KG1 (cell line): Measurements from ENCODE around the gene RAB3IL1.
"Not testable (repeated sequence)": the region's sequence is repeated elsewhere in the genome, so short reads cannot be mapped to it uniquely, and the experiment has no call there.

Experiments
- DNase-seq: peaks from one replicate; lab custom pipeline; 2025; lab: John Stamatoyannopoulos, UW

Gene RAB3IL1

DNA sequence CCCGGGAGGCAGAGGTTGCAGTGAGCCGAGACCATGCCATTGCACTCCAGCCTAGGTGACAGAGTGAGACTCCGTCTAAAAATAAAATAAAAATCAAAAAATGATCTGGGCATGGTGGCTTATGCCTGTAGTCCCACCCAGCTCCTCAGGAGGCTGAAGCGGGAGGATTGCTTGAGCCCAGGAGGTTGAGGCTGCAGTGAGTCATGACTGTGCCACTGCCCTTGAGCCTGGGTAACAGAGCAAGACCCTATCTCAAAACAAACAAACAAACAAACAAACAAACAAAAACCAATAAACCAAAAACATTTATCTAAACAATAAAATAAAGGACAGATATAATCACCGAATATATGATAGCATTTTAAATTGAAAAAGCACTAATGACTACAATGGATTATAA is 36.3 kb upstream of the RAB3IL1 start:
- DNase-seq = not testable (repeated sequence)

DNA sequence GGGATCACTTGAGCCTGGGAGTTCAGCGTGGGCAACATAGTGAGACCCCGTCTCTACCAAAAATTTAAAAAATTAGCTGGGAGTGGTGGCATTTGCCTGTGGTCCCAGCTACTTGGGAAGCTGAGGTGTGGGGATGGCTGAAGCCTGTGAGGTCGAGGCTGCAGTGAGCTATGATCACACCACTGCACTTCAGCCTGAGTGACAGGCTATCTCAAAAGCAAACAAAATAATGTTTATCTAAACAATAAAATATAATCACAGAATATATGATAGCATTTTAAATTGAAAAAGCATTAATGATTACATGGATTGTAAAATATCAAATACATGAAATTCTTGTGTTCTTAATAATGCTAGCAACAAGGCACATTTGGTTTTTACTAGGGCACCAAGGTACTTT is 35.5 kb upstream of the RAB3IL1 start:
- DNase-seq = no peak

DNA sequence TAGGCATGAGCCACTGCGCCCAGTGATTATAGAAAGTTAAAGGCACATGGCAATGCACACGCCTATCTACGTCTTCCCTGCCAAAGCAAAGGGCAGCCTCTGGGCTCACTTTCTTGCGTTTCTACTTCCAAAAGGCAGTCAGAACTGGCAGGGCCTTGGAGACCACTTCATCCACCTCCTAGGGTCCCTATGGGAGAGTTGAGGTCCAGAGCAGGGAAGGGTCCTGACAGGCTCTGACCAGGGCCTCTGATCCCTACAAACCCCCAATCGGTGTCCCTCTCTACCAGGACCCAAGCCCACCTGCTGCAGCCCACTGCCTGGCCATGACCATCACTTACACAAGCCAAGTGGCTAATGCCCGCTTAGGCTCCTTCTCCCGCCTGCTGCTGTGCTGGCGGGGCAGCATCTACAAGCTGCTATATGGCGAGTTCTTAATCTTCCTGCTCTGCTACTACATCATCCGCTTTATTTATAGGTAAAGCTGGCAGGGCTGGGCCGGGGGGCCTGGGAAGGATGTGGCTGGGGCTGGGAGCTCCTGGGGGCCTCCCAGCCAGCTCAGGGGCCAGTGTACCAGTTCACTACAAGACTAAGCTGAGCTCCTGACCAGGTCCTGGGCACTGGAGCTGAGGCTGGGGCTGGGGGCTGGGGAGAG is 34.2 kb upstream of the RAB3IL1 start:
- no peak for DNase-seq

DNA sequence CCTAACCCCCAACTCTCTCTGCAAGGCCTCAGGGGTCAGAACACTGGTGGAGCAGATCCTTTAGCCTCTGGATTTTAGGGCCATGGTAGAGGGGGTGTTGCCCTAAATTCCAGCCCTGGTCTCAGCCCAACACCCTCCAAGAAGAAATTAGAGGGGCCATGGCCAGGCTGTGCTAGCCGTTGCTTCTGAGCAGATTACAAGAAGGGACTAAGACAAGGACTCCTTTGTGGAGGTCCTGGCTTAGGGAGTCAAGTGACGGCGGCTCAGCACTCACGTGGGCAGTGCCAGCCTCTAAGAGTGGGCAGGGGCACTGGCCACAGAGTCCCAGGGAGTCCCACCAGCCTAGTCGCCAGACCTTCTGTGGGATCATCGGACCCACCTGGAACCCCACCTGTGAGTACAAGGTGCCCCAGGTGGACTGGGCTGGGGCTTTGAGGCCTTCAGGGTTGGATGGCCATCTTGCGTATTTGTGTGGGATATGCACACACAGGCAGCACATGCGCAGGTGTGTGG is 32.7 kb upstream of the RAB3IL1 start, which contains the start of gene BEST1:
TSS of gene BEST1 (plus strand) at position 317 of the 513 bp plus-strand sequence. CDS start 1,456 bp downstream, outside the sequence.
- no peak for DNase-seq

DNA sequence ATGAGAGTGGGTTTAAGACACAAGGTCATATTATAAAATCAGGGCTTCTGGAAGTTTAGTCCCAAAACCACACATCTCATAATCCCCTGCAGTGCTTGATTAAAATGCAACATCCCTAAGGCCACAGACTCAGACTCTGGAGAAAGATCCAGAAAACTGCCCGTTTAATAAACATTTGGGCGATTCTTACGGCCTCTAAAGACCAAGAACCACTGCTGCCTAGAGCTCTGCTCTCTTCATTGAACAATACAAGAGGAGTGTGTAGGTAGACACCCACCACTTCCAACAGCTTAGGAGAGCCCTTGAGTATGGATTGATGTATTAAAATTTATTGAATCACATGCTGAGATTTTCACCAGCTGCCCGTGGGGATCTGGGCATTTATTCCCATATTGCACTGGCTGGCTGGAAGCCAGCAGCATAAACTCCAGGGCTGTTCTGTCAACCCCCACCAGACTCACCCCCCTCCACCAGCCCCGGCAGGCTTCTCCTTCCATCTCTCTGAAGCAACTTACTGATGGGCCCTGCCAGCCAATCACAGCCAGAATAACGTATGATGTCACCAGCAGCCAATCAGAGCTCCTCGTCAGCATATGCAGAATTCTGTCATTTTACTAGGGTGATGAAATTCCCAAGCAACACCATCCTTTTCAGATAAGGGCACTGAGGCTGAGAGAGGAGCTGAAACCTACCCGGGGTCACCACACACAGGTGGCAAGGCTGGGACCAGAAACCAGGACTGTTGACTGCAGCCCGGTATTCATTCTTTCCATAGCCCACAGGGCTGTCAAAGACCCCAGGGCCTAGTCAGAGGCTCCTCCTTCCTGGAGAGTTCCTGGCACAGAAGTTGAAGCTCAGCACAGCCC is 32.0 kb upstream of the RAB3IL1 start:
- no peak for DNase-seq

DNA sequence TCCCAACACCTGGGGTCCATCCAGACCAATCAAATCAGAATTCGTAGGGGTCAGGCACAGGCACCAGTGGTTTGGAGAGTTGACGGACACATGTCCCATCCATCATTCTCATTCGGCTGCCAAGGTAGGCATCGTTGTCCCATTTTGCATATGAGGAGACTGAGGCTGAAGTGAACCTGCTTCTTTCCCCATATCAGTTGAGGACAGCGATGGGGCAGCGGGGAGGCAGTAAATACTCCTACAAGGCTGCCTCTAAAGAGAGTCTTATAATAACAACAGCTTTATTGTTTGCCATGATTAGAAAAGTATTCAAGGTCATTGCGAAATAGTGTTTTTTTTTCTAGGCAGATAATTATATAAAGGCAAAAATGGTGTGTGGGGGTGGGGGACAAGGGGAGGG is 31.1 kb upstream of the RAB3IL1 start:
- DNase-seq = no peak

DNA sequence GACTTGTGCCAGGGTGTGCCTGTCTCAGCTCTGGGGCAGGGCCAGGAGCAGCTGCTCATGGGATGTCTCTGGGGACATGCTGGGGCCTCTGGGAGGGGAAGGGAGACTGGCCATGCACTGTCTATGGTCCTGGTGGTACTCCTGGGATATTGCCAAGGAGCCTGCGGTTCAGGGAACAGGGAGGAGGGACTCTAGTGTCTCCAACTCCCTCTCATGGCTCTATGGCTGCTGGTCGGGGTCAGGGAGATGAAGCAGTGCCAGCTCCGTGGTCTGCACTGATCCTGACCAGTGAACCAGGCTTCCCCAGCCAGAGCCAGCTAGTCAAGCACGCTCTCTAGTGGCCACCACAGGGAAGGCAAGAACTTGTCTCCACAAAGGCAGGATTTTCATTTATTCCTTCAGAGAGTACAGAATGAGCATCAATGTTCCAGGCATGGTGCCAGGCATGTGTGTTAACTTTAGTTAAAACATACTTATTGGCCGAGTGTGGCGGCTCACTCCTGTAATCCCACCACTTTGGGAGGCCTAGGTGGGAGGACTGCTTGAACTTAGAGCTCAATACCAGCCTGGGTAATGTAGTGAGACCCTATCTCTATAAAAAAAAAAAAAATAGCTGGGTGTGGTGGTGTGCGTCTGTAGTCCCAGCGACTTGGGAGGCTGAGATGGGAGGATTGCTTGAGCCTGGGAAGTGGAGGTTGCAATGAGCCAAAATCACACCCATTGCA is 30.3 kb upstream of the RAB3IL1 start:
- DNase-seq = peak; percentile 60

DNA sequence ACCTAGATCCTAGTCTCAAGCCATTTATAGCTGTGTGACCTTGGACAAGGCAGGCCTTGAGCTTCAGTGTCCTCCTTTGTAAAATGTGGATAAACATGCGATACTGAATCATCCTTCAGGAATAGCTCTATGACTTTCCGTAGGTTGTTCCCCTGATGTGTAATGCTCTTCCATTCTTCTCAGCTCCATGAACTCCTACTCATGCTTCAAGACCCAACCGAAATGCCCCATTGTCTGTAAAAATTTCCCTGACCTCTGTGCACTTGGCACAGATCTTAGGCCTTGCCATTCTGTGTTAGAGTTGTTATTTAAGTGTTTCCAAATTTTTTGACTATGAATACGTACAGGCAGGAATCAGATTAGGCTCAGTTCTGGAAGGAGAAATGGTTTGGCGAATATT is 29.5 kb upstream of the RAB3IL1 start:
- DNase-seq = no peak

DNA sequence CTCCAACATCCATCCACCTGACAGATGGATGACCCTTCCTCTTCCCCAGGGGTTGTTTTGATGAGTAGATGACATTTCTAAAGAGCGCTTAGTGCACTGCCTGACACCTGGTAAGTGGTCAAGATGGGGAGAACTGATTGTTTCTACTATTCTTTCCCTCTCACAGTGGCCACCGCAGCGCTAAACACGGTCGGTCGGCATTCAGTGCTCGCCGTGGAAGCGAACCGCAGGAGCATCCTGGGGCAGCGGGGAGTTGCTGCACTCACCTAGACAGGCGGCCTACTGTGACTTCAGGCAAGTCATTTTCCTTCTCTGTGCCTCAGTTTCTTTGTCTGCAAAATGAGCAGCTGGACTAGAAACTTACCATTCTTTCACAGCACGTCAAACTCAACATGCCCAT is 27.8 kb upstream of the RAB3IL1 start:
- DNase-seq = no peak

DNA sequence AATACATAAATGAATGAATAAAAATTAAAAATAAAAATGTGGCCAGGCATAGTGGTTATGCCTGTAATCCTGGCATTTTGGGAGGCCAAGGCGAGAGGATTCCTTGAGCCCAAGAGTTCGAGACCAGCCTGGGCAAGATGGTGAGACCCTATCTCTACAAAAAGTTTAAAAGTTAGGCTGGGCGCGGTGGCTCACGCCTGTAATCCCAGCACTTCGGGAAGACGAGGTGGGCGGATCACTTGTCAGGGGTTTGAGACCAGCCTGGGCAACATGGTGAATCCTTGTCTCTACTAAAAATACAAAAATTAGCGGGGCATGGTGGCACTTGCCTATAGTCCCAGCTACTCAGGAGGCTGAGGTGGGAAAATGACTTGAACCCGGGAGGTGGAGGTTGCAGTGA is 23.1 kb upstream of the RAB3IL1 start:
- DNase-seq = no peak

DNA sequence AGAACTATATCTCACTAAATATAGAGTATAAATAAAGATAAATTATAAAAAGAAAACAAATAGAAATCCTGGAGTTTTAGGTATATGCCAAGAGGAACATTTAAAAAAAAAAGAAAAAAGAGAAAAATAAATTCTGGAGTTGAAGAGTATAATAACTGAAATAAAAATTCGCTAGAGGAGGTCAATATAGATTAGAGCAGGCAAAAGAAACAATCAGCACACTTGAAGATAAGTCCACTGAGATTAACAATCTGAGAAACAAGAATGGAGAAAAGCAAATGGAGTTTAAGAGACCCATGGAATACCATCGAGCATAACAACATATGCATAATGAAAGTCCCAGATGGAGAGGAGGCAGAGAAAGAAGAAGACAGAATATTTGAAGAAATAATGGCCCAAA is 18.5 kb upstream of the RAB3IL1 start:
- DNase-seq = no peak

DNA sequence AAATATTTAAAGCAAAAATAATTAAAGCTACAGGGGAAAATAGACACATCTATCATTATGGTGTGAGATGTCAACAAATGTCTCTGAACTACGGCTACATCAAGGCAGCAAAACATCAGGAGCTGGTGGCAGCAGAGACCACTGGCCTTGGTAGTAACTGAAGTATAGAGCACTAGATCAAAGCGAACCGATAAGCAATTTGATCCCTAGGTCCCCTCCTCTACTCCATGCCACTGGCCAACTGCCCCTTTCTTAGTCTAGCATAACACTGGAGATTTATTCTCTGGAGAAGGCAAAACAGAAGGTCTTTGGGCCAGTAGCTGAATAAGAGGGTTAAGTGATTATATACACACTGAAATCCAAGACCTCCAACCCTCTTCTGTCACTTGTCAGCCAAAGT is 13.6 kb upstream of the RAB3IL1 start:
- no peak for DNase-seq

DNA sequence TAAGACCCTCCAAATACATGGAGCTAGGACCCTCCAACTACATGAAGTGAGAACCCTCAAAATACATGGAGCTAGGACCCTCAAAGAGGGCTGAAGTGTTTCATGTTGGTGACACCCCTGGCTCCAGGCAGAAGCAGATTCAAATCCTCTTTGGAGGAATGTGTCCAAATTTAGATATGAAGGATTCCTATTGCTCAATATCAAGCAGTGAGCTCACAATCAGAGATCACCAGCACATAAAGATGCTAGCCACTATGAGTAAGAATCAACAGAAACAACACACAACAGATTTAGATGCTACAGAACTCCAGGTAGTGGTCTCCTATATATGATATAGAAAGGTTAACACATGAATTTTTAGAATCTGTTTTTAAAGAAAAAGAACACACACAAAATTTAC is 11.2 kb upstream of the RAB3IL1 start:
- no peak for DNase-seq

DNA sequence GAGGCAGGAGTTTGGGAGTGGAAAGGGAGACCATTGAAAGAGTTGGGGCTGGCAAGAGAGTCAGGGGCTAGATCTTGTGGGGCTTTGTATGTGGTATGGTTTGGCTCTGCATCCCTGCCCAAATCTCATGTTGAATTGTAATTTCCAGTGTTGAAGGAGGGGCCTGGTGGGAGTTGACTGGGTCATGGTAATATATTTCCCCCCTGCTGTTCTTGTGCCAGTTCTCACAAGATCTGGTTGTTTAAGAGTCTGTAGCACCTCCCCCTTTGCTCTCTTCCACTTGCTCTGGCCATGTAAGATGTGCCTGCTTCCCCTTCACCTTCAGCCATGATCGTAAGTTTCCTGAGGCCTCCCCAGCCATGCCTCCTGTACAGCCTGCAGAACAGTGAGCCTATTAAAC is 10.1 kb upstream of the RAB3IL1 start:
- DNase-seq = no peak

DNA sequence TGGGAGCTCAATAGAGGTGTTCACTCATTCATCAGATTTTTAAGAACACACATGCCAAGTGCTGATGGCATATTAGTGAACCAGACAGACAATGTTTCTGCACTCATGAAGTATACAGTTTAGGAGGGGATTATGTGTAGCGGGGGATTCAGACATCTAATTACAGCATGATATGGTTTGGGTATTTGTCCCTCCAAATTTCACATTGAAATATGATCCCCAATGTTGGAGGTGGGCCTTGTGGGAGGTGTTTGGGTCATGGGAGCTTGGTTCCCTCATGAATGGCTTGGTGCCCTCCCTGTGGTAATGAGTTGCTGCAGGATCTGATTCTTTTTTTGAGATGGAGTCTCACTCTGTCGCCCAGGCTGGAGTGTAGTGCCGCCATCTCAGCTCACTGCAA is 8.9 kb upstream of the RAB3IL1 start:
- no peak for DNase-seq

DNA sequence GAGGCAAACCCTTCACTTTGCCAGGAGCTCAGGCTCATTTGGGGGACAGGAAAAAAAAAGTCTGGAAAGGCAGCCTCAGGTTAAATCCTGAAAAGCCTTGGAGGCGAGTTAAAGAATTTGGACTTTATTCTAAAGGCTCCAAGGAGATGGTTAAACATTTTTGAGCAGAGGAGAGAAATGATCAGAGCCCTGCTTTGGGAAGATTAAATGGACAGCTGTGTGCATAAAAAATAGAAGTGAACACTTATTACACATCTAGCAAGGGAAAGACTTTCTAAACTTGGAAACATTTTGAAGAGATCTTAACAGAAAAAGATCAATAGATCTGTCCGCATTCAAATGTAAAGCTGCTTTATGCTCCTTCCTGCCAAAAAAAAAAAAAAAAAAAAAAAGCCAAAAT is 8.4 kb upstream of the RAB3IL1 start:
- DNase-seq = no peak

DNA sequence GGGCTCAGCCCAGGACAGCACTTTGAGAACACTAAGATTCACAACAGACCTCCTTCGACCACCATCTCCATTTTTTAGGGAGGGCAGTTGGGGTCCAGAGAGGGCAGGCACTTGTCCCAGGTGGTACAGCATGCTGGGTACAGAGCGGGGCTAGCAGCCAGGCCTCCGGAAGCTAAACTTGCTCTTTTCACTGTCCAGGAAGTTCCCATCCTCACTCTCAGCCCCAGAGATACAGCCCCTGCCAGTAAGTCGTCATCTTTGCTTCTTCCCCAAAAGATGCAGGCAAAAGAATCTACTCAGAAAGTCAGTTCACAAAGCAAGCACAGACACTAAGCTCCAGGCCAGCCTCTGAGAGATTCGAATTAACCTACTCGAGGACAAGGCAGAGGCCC is 6.7 kb upstream of the RAB3IL1 start:
- DNase-seq = no peak

DNA sequence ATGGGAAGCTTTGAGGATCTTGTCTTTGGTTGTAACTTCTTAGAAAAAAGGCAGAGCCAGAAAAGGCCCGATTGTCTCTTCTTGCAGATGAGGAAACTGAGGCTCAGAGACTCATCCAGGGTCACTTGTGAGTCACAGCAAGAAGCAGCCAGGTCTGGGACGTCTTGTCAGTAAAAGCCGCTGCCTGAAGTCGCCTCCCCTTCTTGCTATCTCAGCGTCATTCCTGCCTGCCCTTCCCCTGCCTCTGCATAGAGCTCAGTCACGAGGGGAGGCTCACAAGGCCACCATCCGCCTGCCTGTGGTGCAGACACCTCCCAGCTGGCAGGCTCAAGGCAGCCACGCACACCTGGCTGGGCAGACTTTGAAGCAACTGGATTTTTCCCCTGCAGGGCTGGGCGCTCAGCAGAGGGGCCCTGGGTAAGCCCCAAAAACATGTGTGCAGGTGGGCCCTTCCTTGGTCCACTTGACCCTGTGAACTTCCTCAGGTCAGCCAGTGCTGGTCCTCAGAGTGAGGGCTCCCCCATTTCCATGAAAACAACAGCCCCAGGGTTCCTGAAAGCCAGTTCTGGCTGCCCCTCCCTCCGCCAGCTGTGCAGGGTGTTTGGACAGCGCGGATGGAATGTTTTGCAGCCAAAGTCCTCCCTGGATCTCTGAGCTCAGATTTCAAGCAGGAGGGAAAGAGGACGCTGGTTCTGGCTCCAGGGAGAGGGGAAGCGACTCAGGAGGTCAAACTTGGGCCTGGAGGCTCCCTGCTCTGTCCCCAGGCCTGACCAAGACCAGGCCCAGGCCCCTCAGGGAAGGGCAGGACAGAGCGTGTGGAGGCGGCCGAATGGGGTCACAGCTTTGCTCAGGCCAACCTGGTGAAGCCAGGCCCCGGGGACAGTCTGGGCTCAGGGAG is 6.0 kb upstream of the RAB3IL1 start:
- DNase-seq = no peak

DNA sequence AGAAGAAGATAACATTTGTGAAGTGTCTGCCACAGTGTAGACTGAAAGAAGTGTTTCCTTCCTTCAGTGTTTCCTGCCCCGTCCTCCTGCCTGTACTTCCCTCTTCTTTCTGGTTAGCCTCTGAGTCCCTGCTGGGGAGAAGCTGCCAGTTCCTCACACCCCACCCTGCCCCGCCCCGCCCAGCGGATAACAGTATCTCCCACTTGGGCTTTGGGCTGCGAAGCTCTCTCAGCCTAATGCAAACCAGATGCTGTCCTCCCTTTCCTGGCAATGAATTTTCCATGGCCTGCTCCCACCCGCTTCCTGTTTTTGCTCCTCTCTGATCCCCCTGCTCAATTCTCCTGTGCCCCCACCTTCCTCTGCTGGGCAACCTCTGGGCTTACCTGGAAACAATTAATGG is 5.2 kb upstream of the RAB3IL1 start:
- no peak for DNase-seq

DNA sequence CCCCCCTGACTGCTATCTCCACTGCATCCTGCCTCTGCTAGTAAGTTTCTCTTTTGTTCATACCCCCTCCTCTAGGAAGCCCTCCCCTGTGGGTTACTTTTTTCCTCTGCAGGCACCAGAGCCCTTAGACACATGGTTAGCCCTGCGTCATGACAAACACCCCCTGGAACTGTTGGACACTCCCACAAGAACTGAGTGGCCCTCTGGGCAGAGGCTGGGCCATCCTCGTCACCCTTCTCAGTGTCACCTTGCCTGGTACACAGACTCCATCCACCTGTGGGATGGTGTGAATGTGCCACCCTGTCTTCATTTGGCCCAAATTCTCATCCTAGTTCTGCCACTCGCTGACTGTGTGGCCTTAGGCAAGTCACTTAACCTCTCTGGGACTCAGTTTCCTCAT is 4.1 kb upstream of the RAB3IL1 start:
- no peak for DNase-seq
